Measurements from ENCODE around the gene AP1M2.
"Not testable (repeated sequence)": the region's sequence is repeated elsewhere in the genome, so short reads cannot be mapped to it uniquely, and the experiment has no call there.

AP1M2 gene

GRCh38 chr19:10560154-10560553 lies 27.0 kb downstream of the AP1M2 start:
- DNase-seq: no peak

GRCh38 chr19:10557603-10558197 lies 29.4 kb downstream of the AP1M2 start:
- DNase-seq: no peak

GRCh38 chr19:10555610-10555973 lies 31.5 kb downstream of the AP1M2 start:
- DNase-seq: no peak

- DNase-seq: no peak
These were observed 32.1 kb downstream of the AP1M2 start for GRCh38 chr19:10554760-10555609.

GRCh38 chr19:10553943-10554381 lies 33.1 kb downstream of the AP1M2 start:
- peak; percentile 77 for DNase-seq

GRCh38 chr19:10553087-10553667 lies 33.9 kb downstream of the AP1M2 start:
- no peak for DNase-seq

- DNase-seq: peak; percentile 49
These were observed 34.5 kb downstream of the AP1M2 start for GRCh38 chr19:10552510-10553053.

- DNase-seq: peak; percentile 65
These were observed 35.3 kb downstream of the AP1M2 start for GRCh38 chr19:10551698-10552301.

GRCh38 chr19:10551006-10551405 lies 36.1 kb downstream of the AP1M2 start:
- DNase-seq: not testable (repeated sequence)

- no peak for DNase-seq
These were observed 36.8 kb downstream of the AP1M2 start for GRCh38 chr19:10550336-10550735.

- DNase-seq: no peak
These were observed 37.4 kb downstream of the AP1M2 start for GRCh38 chr19:10549733-10550132.

- DNase-seq: no peak
These were observed 38.3 kb downstream of the AP1M2 start for GRCh38 chr19:10548746-10549276.

- DNase-seq: no peak
These were observed 40.3 kb downstream of the AP1M2 start for GRCh38 chr19:10546817-10547216.

GRCh38 chr19:10544753-10545251 lies 42.3 kb downstream of the AP1M2 start:
- no peak for DNase-seq

GRCh38 chr19:10544242-10544752 lies 42.8 kb downstream of the AP1M2 start:
- DNase-seq: peak; percentile 35

GRCh38 chr19:10543420-10544241 lies 43.5 kb downstream of the AP1M2 start, which contains the start of gene ATG4D:
Gene ATG4D, plus strand, starts transcription at chr19:10543904. Its CDS starts 187 bp downstream, at chr19:10544091.
- DNase-seq: peak; percentile 81

- no peak for DNase-seq
These were observed 44.1 kb downstream of the AP1M2 start for GRCh38 chr19:10543059-10543419.

- DNase-seq: not testable (repeated sequence)
These were observed 48.1 kb downstream of the AP1M2 start for GRCh38 chr19:10539016-10539415.

- DNase-seq: no peak
These were observed 48.7 kb downstream of the AP1M2 start for GRCh38 chr19:10538204-10538983.

- DNase-seq: no peak
These were observed 49.4 kb downstream of the AP1M2 start for GRCh38 chr19:10537668-10538067.

GRCh38 chr19:10535613-10536012 lies 51.5 kb downstream of the AP1M2 start:
- no peak for DNase-seq

Measured in activated CD4-positive, alpha-beta T cell treated with anti-CD3 and anti-CD28 coated beads, Interleukin-10, Interleukin-2, amounts not matched to agents 100 ng/mL and 50 ng/mL, durations not matched to agents 16 hours and 8 hours (primary cell).